Fibroblast of pulmonary artery (primary cell): ENCODE data around the gene HOXB8.

Source experiments
- DNase-seq: peaks from one replicate; pipeline ENCODE4 v3.0.0-alpha.2; 2010; ENCODE audit warnings: low read depth
- H3K4me3 ChIP-seq: replicated peaks from 2 replicates; pipeline ENCODE4 v1.5.1; 2011; ENCODE audit warnings: low read depth, mild to moderate bottlenecking, control low read depth, low read length, moderate library complexity
- TF ChIP-seq, protein P1 (sequence below): IDR thresholded peaks from 2 replicates; pipeline ENCODE4 v1.5.1; 2011; ENCODE audit warnings: mild to moderate bottlenecking, control low read depth, low read length, inconsistent platforms; ENCODE audit errors: missing control alignments

The HOXB8 gene

DNA sequence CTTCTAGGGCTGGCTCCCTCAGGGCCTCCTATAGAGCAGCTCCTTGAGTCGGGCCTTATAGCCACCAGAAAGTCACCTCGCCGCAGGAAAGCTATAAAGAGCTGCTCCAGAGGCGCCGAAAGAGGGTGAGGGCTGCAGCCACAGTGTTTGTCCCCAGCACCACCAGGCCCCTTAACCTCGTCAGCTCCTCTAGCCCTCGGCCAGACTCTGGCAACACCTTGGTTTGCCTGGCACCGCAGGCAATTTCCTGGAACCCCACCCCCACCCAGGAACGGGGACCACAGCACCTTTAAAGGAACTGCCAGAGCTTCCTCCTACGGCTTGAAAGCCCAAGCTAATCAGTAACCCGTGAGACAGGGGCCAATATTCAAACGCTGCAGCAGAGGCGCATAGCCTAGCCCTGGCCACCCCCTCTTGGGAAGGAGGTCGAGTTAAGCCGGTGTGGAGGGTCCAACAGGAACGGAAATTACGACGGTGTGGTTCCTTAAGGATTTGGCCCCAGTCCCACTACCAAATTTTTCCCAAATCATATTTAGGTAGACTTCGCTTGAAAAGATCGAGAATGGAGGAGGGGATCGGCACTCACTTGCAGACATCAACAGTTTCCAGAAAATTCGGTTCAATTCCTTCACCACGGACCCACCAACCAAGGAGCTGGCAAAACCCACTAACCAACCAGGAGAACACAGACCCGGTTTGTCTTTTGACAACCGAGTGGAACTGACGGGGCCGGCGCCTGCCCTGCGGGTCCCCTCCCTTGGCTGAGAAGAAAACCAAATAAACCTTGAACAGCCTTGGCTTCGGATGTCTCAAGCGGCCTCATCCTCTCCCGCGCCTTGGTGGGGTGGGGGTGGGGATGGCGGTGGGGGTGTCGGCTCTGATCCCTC, 13.3 kb downstream of the HOXB8 start:
- no peak overlapping the region for H3K4me3 ChIP-seq
- TF ChIP-seq, protein P1, sequence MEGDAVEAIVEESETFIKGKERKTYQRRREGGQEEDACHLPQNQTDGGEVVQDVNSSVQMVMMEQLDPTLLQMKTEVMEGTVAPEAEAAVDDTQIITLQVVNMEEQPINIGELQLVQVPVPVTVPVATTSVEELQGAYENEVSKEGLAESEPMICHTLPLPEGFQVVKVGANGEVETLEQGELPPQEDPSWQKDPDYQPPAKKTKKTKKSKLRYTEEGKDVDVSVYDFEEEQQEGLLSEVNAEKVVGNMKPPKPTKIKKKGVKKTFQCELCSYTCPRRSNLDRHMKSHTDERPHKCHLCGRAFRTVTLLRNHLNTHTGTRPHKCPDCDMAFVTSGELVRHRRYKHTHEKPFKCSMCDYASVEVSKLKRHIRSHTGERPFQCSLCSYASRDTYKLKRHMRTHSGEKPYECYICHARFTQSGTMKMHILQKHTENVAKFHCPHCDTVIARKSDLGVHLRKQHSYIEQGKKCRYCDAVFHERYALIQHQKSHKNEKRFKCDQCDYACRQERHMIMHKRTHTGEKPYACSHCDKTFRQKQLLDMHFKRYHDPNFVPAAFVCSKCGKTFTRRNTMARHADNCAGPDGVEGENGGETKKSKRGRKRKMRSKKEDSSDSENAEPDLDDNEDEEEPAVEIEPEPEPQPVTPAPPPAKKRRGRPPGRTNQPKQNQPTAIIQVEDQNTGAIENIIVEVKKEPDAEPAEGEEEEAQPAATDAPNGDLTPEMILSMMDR = no peak
- DNase-seq = no peak

- no peak for DNase-seq
- no peak overlapping the region for H3K4me3 ChIP-seq
- TF ChIP-seq, protein P1 = no peak
Measured at GRCh38 chr17:48601207-48601538, 13.9 kb downstream of the HOXB8 start.

- TF ChIP-seq, protein P1 = no peak
- no peak overlapping the region for H3K4me3 ChIP-seq
- no peak for DNase-seq
Measured at GRCh38 chr17:48600244-48601098, 14.6 kb downstream of the HOXB8 start.

GRCh38 chr17:48599354-48599753, 15.7 kb downstream of the HOXB8 start:
- DNase-seq = no peak
- TF ChIP-seq, protein P1 = no peak
- H3K4me3 ChIP-seq = no peak overlapping the region

DNA sequence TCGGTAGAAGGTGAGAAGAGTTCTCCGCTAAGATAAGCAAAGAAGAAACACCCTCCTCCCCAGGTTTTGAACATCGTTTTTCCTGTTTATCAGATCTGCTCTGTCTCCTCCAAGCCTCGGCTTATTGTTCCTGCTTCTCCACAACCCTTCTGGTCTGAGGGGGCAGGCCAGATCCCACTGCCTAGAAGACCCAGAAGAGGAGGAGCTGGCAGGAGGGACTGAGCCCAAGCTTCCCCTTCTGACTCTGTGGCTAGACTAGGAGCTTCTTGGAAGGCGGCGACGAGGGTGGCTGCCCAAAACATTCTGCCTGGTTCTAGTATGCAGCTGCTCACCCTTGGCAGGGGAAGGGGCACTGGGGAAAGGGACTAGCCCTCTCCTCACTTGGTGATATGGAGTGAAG, 16.4 kb downstream of the HOXB8 start:
- no peak overlapping the region for H3K4me3 ChIP-seq
- no peak for DNase-seq
- TF ChIP-seq, protein P1 = no peak

- peak overlapping the region; percentile 41 for H3K4me3 ChIP-seq
- TF ChIP-seq, protein P1 = no peak
- no peak for DNase-seq
Measured at GRCh38 chr17:48597778-48598631, 17.1 kb downstream of the HOXB8 start.
